Activated T-cell treated with anti-CD3 and anti-CD28 coated beads for 1 hour (primary cell): Measurements from ENCODE around the gene PYGB.
"Not testable (repeated sequence)": the region's sequence is repeated elsewhere in the genome, so short reads cannot be mapped to it uniquely, and the experiment has no call there.

Experiments
- DNase-seq: peaks from one replicate; pipeline ENCODE4 v3.0.0-alpha.2; 2020; ENCODE audit warnings: low read depth

Gene PYGB

DNA sequence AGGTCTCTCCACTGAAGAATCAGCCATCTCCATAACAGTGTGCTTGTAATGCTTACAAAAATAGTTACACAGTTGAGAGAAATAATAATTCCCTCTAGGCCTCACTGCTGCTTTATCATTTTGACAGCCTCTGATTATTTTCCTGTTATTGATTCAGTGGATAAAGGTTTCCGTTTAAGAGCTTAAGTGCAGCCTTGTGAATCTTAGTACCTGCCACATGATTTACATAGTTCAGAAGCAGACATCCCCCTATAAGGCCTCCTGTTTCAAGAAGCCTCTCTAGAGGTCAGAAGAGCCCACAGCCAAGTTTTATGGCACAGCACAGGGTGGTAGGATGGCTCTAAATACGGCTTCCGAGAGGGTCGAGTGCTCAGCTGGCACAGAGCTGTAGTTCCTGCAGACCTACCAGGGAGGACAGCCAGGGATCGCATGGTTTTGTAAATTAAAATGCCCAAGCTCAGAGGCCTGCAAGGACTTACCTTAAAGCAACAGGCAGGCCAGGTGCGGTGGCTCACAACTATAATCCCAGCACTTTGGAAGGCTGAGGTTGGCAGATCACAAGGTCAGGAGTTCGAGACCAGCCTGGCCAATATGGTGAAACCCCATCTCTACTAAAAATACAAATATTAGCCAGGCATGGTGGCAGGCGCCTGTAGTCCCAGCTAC lies 17.6 kb upstream of the PYGB start:
- DNase-seq = no peak

GRCh38 chr20:25233016-25233772 lies 14.7 kb upstream of the PYGB start:
- DNase-seq = no peak

- not testable (repeated sequence) for DNase-seq
Observed at GRCh38 chr20:25234009-25234849, 13.7 kb upstream of the PYGB start.

DNA sequence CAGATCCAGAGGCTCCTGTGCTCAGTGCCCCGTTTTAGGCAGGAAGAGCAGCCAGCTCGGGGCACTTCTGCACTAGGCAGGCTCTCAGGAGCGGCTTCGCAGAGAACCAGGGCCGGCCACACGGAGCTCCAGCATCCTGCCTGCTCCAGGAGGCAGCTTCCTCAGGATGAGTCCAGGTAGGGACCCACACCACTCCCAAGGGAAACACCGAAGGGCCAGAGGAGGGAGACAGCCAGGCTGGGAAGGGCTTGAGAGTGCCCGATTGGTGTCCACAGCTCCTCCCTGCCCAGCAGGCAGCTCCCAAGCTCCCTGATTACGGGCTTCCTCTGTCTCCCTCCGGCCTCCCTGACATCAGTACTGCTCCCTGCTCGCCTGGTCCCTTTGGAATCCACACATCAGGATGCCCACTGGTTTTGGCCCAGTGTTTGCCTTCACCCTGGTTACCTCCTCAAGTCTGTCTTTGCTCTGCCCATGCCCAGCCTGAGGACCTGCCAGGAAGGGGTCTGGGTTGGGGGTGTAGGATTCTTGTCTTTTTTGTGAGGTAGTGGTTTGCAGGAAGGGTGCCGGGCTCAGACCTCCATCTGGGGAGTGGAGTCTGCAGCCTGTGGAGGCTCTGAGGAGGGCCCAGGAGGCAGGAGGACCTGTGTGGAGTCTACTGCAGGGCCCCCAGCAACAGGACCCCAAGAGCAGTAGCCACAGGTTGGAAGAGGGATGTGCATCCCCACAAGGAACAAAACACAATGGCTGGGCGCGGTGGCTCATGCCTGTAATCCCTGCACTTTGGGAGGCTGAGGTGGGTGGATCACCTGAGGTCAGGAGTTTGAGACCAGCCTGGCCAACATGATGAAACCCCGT lies 11.2 kb upstream of the PYGB start:
- no peak for DNase-seq

DNA sequence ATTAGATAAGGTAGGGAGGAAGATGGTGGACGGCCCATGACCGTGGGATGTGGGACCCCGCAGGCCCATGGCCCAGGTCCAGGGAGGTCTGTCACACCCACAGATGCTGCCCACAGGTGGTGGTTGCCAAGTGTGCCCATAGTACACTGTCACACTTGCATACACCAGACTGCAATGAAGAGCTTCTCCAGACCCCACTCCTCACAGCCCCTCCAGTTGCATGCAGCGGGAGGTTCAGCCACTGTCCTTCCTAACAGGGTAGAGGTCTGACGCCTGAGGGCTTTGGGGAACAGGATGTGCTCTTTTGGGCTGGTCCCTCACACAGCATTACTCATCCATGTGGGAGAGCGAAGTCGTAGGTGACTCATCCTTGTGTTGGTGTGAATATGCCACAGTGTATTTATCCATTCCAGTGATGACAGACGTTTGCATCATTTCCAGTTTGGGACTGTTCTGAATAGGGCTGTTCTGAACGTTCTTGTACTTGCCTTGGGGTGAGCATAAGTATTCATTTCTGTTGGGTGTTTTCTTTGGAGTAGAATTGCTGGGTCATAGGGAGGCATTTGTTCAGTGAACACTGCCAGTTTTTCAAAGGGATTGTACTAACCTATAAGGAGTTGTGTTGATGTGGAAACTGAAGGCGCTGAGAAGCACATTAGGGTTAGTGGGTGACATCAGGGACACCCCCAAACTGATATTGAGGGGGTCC lies 10.1 kb upstream of the PYGB start:
- DNase-seq = no peak

GRCh38 chr20:25238319-25239037 lies 9.4 kb upstream of the PYGB start:
- DNase-seq = no peak

- DNase-seq = no peak
Observed at GRCh38 chr20:25239387-25240370, 8.2 kb upstream of the PYGB start.

DNA sequence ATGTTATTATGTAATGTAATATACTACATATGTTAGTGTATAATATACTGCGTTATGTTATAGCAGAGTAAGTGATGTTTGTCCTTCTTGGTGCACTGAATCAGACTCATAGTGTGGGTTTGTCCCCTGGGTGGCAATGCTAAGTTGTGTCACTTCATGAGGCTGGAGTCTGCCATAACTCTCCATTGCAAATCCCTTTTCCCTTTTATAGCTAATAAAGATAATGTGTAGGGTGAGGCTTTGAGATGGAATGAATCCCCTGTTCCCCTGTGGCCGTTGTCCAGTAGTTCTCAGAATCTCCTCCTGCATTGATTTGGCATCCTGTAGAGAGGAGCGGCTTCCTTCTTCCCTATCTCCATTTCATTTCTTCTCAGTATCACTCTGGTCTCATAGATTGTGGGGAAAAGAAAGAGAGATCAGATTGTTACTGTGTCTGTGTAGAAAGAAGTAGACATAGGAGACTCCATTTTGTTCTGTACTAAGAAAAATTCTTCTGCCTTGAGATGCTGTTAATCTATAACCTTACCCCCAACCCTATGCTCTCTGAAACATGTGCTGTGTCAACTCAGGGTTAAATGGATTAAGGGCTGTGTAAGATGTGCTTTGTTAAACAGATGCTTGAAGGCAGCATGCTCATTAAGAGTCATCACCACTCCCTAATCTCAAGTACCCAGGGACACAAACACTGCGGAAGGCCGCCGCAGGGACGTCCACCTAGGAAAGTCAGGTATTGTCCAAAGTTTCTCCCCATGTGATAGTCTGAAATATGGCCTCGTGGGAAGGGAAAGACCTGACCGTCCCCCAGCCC lies 6.8 kb upstream of the PYGB start:
- DNase-seq = not testable (repeated sequence)

GRCh38 chr20:25241659-25241955 lies 6.3 kb upstream of the PYGB start:
- DNase-seq = not testable (repeated sequence)

- no peak for DNase-seq
Observed at GRCh38 chr20:25242231-25242630, 5.7 kb upstream of the PYGB start.

DNA sequence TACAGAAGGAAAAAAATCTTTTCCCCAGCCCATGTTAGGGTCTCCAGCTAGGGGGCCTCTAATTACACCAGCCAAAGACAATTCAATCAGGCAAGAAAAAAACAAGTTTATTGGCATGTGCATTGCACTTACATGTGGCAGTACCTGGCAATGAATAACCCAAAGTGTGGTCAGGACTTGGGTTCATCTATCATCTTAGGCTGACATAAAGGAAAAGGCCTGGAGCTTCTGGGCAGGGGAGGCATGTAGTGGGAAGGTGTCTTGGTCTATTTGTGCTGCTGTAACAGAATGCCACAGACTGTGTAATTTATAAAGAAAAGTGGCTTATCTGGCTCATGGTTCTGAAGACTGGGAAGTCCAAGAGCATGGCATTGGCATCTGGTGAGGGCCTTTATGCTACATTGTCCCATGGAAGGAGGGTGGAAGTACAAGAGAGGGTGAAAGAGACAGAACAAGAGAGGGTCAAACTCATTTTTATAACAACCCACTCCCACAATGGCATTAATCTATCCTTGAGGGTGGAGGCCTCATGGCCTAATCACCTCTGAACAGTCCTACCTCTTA lies 4.4 kb upstream of the PYGB start:
- no peak for DNase-seq

DNA sequence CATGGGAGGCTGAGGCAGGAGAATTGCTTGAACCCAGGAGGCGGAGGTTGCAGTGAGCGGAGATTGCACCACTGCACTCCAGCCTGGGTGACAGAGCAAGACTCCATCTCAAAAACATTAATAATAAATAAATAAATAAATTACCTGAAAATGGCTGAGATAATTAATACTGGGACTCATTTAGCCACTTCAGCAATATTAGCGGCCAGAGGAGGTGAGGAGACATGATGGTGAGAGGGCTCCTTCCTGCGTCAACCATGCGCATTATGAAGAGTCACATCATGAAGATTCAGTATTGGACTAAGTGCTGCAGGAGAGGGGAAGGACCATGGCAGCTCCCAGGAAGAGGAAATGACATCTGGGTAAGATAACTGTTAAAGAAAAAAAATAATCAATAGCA lies 2.9 kb upstream of the PYGB start:
- DNase-seq = no peak

- DNase-seq = no peak
Observed at GRCh38 chr20:25245461-25245860, 2.4 kb upstream of the PYGB start.

GRCh38 chr20:25246182-25246999 lies 1.5 kb upstream of the PYGB start:
- no peak for DNase-seq

DNA sequence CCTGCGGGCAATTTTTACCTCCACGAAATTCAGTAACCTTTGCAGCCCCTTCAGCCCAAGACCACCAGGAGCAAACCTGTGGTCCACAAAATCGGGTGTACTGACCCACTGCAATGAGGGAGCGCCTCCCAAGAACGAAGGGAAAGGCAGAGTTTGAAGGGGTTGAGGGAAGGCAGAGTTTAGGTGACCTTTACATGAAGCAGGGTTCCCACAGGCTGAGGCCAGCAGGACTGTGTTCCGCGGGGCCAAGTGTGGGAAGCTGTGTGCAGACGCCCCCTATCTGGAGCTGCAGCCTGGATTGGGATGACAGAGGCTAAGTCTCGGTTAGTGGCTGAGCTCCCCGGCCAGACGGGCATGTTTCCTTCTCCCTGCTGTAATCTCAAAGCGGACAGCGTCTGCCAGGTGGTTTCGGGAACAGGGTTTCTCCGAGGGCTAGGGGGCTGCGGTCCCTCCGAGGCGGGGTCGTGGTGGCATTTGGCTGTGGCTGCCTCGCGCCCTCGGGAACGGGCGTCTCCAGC lies 826 bp upstream of the PYGB start:
- no peak for DNase-seq

DNA sequence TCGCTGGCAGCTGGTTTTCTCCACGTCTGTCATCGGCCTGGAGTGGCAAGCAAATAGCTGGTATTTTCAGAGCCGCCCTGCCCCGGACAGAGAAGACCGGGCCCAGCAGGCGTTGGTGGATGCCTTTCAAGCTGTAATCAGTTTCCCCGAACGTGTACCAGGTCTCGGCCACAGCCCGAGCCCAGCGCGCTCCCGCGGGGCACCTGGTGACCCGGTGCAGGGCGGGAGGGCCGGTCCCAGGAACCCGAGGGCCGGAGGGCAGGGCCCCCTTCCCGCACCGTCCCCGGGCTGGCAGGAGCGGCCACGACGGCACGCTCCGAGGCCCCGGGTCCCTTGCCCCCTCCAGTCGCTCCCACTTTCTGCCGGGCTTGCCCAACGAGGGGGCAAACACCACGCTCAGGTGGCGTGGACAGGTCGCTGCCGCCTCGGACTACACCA lies 348 bp upstream of the PYGB start:
- DNase-seq = no peak

- no peak for DNase-seq
Observed at GRCh38 chr20:25248786-25249172, 894 bp downstream of the PYGB start.
